ENCODE results near the gene SERF2. TPM values are rescaled to one million over a fixed set of nuclear protein-coding genes. Genes with fewer than 3 reads are reported as not detected.
A peak's percentile ranks its signal among the peaks of the same experiment; 100 is the strongest.
"Not testable (repeated sequence)": the region's sequence is repeated elsewhere in the genome, so short reads cannot be mapped to it uniquely, and the experiment has no call there.

SERF2 gene
- total RNA-seq, 3 donors from 2014 or later, result 653 to 916 (median 695) TPM

GRCh38 chr15:43828061-43828657 is 36.0 kb downstream of the SERF2 start:
- H3K36me3 ChIP-seq, result no peaks in the 10 kb centered on the region
- peaks cover 0 to 5% of the 10 kb centered on the region in 2 donors for H3K4me1 ChIP-seq
- intact Hi-C loops (cut with DNase I; ENCODE audit: low total_unique reads), result no loop called here
- peak overlapping the region in 2 of 3 donors; percentile 58 to 66 for H3K4me3 ChIP-seq
- no peak for TF ChIP-seq CTCF (IDR thresholded peaks at IDR 0.05)
- no peak for TF ChIP-seq POLR2A (IDR thresholded peaks at IDR 0.05)
- TF ChIP-seq POLR2AphosphoS5 (IDR thresholded peaks at IDR 0.05), result no peak
- DNase-seq (ENCODE audit: low spot score in 2 of 2), result no peak
- H3K9me3 ChIP-seq, result no peaks in the 10 kb centered on the region
- peak overlapping the region in 1 of 2 donors; percentile 70 for H3K27ac ChIP-seq
- H3K27me3 ChIP-seq, result no peaks in the 10 kb centered on the region

GRCh38 chr15:43829951-43830540 is 37.9 kb downstream of the SERF2 start:
- intact Hi-C loops (cut with DNase I; ENCODE audit: low total_unique reads); H3K36me3 ChIP-seq; H3K27me3 ChIP-seq; H3K4me1 ChIP-seq; H3K27ac ChIP-seq; H3K4me3 ChIP-seq; H3K9me3 ChIP-seq: not testable (repeated sequence)
- peak in 1 of 2 donors; percentile 11 for DNase-seq (ENCODE audit: low spot score in 2 of 2)

- H3K4me3 ChIP-seq; H3K9me3 ChIP-seq; H3K27me3 ChIP-seq; H3K36me3 ChIP-seq; H3K4me1 ChIP-seq; intact Hi-C loops (cut with DNase I; ENCODE audit: low total_unique reads); H3K27ac ChIP-seq: not testable (repeated sequence)
- peak in 1 of 2 donors; percentile 3 for DNase-seq (ENCODE audit: low spot score in 2 of 2)
Measured at GRCh38 chr15:43830691-43831275, 38.7 kb downstream of the SERF2 start.

- H3K27me3 ChIP-seq; H3K4me3 ChIP-seq; H3K9me3 ChIP-seq; H3K36me3 ChIP-seq; intact Hi-C loops (cut with DNase I; ENCODE audit: low total_unique reads); H3K4me1 ChIP-seq; DNase-seq (ENCODE audit: low spot score in 2 of 2); H3K27ac ChIP-seq: not testable (repeated sequence)
Measured at GRCh38 chr15:43831519-43832052, 39.5 kb downstream of the SERF2 start.

DNA sequence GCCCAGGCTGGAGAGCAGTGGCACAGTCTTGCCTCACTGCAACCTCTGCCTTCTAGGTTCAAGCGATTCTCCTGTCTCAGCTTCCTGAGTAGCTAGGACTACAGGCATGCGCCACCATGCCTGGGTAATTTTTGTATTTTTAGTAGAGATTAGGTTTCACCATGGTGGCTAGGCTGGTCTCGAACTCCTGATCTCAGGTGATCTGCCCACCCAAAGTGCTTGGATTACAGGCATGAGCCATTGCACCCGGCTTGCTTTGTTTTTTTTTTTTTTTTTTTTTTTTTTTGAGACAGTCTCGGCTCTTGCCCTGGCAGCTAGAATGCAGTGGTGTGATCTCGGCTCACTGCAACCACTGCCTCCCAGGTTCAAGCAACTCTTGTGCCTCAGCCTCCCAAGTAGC is 40.4 kb downstream of the SERF2 start:
- H3K4me1 ChIP-seq; H3K36me3 ChIP-seq; H3K4me3 ChIP-seq; H3K9me3 ChIP-seq; H3K27ac ChIP-seq; intact Hi-C loops (cut with DNase I; ENCODE audit: low total_unique reads); DNase-seq (ENCODE audit: low spot score in 2 of 2); H3K27me3 ChIP-seq: not testable (repeated sequence)

DNA sequence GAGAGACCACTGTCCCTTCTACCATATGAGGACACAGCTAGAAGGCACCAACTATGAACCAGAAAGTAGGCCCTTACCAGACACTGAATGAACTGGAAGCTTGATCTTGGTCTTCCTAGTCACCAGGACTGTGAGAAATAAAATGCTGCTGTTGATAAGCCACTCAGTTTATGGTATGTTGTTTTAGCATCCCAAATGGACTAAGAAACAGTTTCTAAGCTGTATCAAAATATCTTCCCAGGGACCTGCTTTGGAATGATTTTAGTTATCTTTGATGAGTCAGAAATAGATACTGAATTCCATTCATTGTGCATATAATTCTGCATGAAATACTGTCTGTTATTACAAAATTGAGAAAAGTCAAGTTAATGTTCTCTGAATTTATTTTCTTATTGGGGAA is 53.3 kb downstream of the SERF2 start:
- no peak overlapping the region for H3K27ac ChIP-seq
- H3K4me3 ChIP-seq, result no peak overlapping the region
- intact Hi-C loops (cut with DNase I; ENCODE audit: low total_unique reads), result no loop called here
- no peaks in the 10 kb centered on the region for H3K27me3 ChIP-seq
- H3K36me3 ChIP-seq, result no peaks in the 10 kb centered on the region
- no peak for DNase-seq (ENCODE audit: low spot score in 2 of 2)
- H3K9me3 ChIP-seq, result no peaks in the 10 kb centered on the region
- no peak for TF ChIP-seq POLR2A (IDR thresholded peaks at IDR 0.05)
- no peak for TF ChIP-seq CTCF (IDR thresholded peaks at IDR 0.05)
- H3K4me1 ChIP-seq, result no peaks in the 10 kb centered on the region

Other genes starting within 250 kb of the SERF2 start
- gene PPIP5K1, start 202.1 kb upstream of the SERF2 start, total RNA-seq, result 10 to 100 TPM; 11.4 to 75.4 (median 33.2) TPM
- 1 to 10 TPM in 2 of 3 donors, not detected in 1; 2.6 to 5.7 TPM for gene CKMT1B, start 198.3 kb upstream of the SERF2 start, total RNA-seq
- gene STRC, start 173.5 kb upstream of the SERF2 start, total RNA-seq, result 1 to 10 TPM in 2 of 3 donors, under 1 TPM in 1; 0.64 to 2.0 (median 1.3) TPM
- gene CATSPER2, start 143.5 kb upstream of the SERF2 start, total RNA-seq, result 10 to 100 TPM in 1 of 3 donors, 1 to 10 TPM in 2; 1.8 to 10.2 (median 6.6) TPM
- gene CKMT1A, start 98.5 kb upstream of the SERF2 start, total RNA-seq, result 1 to 10 TPM in 1 of 3 donors, under 1 TPM in 1, not detected in 1; 0.66 to 2.0 TPM
- 100 to 1,000 TPM; 107 to 125 (median 109) TPM for gene PDIA3, start 45.9 kb upstream of the SERF2 start, total RNA-seq
- gene ELL3, start 15.4 kb upstream of the SERF2 start, total RNA-seq, result 10 to 100 TPM in 1 of 3 donors, 1 to 10 TPM in 2; 5.2 to 14.5 (median 9.0) TPM
- under 1 TPM in 1 of 3 donors, not detected in 2; 0.16 TPM for gene SERINC4, start 7.9 kb downstream of the SERF2 start, total RNA-seq
- gene HYPK, start 8.3 kb downstream of the SERF2 start, total RNA-seq, result 10 to 100 TPM in 2 of 3 donors, 1 to 10 TPM in 1; 9.5 to 17.7 (median 11.2) TPM
- gene MFAP1, start 32.4 kb downstream of the SERF2 start, total RNA-seq, result 10 to 100 TPM; 14.4 to 26.3 (median 15.7) TPM
- gene WDR76, start 34.7 kb downstream of the SERF2 start, total RNA-seq, result 1 to 10 TPM; 4.2 to 4.6 (median 4.5) TPM

Data from breast epithelium (tissue), 4 donors.